ENCODE data around the gene TSC22D2.

DNA sequence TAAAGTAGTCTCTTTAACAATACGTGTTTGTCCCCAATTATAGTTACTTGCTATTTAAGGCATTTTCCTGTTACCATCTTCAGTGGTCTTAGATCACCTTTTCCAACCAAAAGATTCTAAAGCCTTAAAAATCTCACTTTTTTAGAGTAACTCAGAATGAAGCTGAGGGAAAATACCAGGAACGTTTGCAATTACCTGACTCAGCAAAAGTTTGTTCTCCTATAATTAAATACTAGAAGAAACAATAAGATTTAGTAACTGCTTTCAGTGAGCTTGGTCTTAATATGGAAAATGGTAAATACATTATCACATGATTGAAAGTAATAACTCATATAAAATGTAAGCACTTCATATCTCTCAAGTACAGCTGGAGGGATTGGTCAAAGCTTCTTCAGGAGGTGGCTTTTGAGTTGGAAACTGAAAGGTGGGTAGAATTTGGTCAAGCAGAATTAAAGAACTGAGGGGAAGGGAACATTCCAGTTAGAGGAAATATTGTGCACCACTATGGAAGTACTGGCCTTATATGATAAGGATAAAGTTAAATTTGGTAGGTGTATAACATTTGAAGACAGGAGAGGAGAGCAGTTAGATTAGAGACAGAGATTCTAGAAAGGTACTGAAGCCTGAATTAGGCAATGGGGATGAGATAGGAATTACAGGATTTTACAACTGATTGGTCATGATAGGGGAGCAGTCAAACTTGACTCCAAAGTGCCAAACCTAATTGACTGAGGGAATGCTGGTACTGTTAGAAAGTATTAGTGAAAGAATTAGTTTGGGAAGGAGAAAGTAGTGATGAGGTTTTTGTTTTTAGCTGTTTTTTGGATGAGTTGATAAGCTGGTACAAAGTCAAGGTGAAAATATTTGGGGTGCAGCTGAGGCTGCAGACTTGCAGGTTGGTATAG lies 21.9 kb downstream of the TSC22D2 start:
- TF ChIP-seq, protein P1, sequence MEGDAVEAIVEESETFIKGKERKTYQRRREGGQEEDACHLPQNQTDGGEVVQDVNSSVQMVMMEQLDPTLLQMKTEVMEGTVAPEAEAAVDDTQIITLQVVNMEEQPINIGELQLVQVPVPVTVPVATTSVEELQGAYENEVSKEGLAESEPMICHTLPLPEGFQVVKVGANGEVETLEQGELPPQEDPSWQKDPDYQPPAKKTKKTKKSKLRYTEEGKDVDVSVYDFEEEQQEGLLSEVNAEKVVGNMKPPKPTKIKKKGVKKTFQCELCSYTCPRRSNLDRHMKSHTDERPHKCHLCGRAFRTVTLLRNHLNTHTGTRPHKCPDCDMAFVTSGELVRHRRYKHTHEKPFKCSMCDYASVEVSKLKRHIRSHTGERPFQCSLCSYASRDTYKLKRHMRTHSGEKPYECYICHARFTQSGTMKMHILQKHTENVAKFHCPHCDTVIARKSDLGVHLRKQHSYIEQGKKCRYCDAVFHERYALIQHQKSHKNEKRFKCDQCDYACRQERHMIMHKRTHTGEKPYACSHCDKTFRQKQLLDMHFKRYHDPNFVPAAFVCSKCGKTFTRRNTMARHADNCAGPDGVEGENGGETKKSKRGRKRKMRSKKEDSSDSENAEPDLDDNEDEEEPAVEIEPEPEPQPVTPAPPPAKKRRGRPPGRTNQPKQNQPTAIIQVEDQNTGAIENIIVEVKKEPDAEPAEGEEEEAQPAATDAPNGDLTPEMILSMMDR (conservative IDR thresholded peaks at IDR 0.05; ENCODE audit: low read length), result no peak
- no peak for TF ChIP-seq EZH2phosphoT487 (IDR thresholded peaks at IDR 0.05; ENCODE audit: borderline replicate concordance)
